DND-41 (cell line): ENCODE data around the gene RPH3AL.
"Not testable (repeated sequence)": the region's sequence is repeated elsewhere in the genome, so short reads cannot be mapped to it uniquely, and the experiment has no call there.

ENCODE experiments used
- ATAC-seq: fragments of 200-7000 bp; cut with Tn5 transposase; 3 replicates; pipeline ENCODE4 v1.9.1; 2021; ENCODE audit warnings: low read depth; ENCODE audit not compliant: insufficient read depth
- DNase-seq: peaks from one replicate; pipeline ENCODE4 v3.0.0-alpha.2; 2020
- H2AFZ ChIP-seq: 2 replicates; pipeline ENCODE4 v1.6.0; 2012; ENCODE audit warnings: low read depth, low read length
- H3K27ac ChIP-seq: 2 replicates; pipeline ENCODE4 v1.5.1; 2012; ENCODE audit warnings: low read length, inconsistent platforms
- H3K27me3 ChIP-seq: fragments of 200-600 bp; sonication (generic); 2 replicates; pipeline ENCODE4 v1.6.0; 2012; ENCODE audit warnings: low read length, mild to moderate bottlenecking, inconsistent platforms; ENCODE audit not compliant: insufficient read depth, poor library complexity
- H3K36me3 ChIP-seq: 2 replicates; pipeline ENCODE4 v1.5.1; 2012; ENCODE audit warnings: low read length, inconsistent platforms; ENCODE audit not compliant: insufficient read depth
- H3K4me1 ChIP-seq: 2 replicates; pipeline ENCODE4 v1.5.1; 2012; ENCODE audit warnings: mild to moderate bottlenecking, low read length; ENCODE audit not compliant: insufficient read depth
- H3K4me2 ChIP-seq: 2 replicates; pipeline ENCODE4 v1.6.0; 2012; ENCODE audit warnings: mild to moderate bottlenecking, moderate library complexity, low read length, inconsistent platforms; ENCODE audit not compliant: insufficient read depth
- H3K4me3 ChIP-seq, 2 experiments: fragments of 200-600 bp in 1 of 2; shearing (Covaris generic) in 1 of 2; 2 replicates each; pipeline ENCODE4 v1.5.1; 2012 to 2016; ENCODE audit warnings: inconsistent platforms in 2 of 2, low read length in 2 of 2, mild to moderate bottlenecking in 2 of 2, low read depth in 1 of 2, moderate library complexity in 1 of 2
- H3K79me2 ChIP-seq: 2 replicates; pipeline ENCODE4 v1.6.0; 2012; ENCODE audit warnings: low read length, inconsistent platforms; ENCODE audit not compliant: insufficient read depth
- H3K9ac ChIP-seq: 2 replicates; pipeline ENCODE4 v1.6.0; 2012; ENCODE audit warnings: low read depth, mild to moderate bottlenecking, inconsistent platforms, low read length, moderate library complexity
- H3K9me3 ChIP-seq: 2 replicates; pipeline ENCODE4 v1.5.1; 2012; ENCODE audit warnings: low read length, moderate library complexity, mild to moderate bottlenecking, inconsistent platforms; ENCODE audit not compliant: insufficient read depth, severe bottlenecking
- H4K20me1 ChIP-seq: 2 replicates; pipeline ENCODE4 v1.6.0; 2012; ENCODE audit warnings: low read length; ENCODE audit not compliant: insufficient read depth
- CTCF ChIP-seq: IDR thresholded peaks from 2 replicates; pipeline ENCODE4 v1.5.1; 2012; ENCODE audit warnings: borderline replicate concordance, low read length, moderate library complexity, mild to moderate bottlenecking; ENCODE audit not compliant: poor library complexity, severe bottlenecking; ENCODE audit errors: extremely low read depth
- EZH2 ChIP-seq: IDR thresholded peaks from 3 replicates; pipeline ENCODE4 v1.6.1; 2012; ENCODE audit warnings: borderline replicate concordance, low read depth, mild to moderate bottlenecking, moderate library complexity, low read length, inconsistent platforms; ENCODE audit not compliant: severe bottlenecking

Gene RPH3AL

GRCh38 chr17:199806-200545 is 152.6 kb downstream of the RPH3AL start:
- DNase-seq (no peak), ATAC-seq (no peak)
- Histone ChIP-seq H3K36me3 (no peaks in the 10 kb centered on the region), H3K9ac (no peak overlapping the region), H3K4me3 (no peak overlapping the region), H3K9me3 (no peaks in the 10 kb centered on the region), H2AFZ (no peak overlapping the region), H3K27ac (no peak overlapping the region), H3K27me3 (no peaks in the 10 kb centered on the region), H3K79me2 (no peaks in the 10 kb centered on the region), H3K4me1 (no peaks in the 10 kb centered on the region), H4K20me1 (no peaks in the 10 kb centered on the region), H3K4me2 (no peak overlapping the region)
- TF ChIP-seq EZH2 (no peak), CTCF (no peak)

DNA sequence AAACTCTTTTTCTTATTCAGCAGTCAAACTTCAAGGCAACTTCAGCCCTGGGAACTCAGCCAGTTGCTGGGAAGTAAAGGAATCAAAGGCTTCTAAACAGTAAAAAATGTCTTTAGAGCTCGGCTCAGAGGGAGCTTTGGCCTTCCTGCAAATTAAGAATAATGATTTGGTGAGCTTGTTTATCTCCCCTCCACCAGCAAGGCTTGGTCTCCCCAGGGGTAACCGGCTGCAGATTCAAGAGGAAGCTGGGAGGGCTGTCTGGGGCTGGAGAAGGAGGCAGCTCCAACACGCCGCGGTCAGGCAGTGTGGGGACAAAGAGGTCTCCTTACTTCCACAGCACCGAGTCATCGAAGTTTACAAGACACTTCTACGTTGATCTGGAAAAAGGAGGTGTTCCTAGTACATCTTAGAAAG is 153.4 kb downstream of the RPH3AL start:
- H3K4me3 ChIP-seq, result no peak overlapping the region
- H2AFZ ChIP-seq, result no peak overlapping the region
- no peak for DNase-seq
- H3K4me2 ChIP-seq, result no peak overlapping the region
- H4K20me1 ChIP-seq, result no peaks in the 10 kb centered on the region
- no peaks in the 10 kb centered on the region for H3K27me3 ChIP-seq
- no peaks in the 10 kb centered on the region for H3K9me3 ChIP-seq
- no peaks in the 10 kb centered on the region for H3K4me1 ChIP-seq
- no peak overlapping the region for H3K9ac ChIP-seq
- H3K36me3 ChIP-seq, result no peaks in the 10 kb centered on the region
- no peak for ATAC-seq
- H3K27ac ChIP-seq, result no peak overlapping the region
- H3K79me2 ChIP-seq, result no peaks in the 10 kb centered on the region
- no peak for TF ChIP-seq EZH2
- TF ChIP-seq CTCF, result no peak

GRCh38 chr17:198225-198624 is 154.4 kb downstream of the RPH3AL start:
- not testable (repeated sequence) for H3K79me2 ChIP-seq, ATAC-seq, H3K4me2 ChIP-seq, H3K4me1 ChIP-seq, H3K9ac ChIP-seq, H3K27ac ChIP-seq, H4K20me1 ChIP-seq, H3K4me3 ChIP-seq, H2AFZ ChIP-seq, H3K9me3 ChIP-seq, H3K27me3 ChIP-seq, DNase-seq, H3K36me3 ChIP-seq

GRCh38 chr17:197352-197751 is 155.3 kb downstream of the RPH3AL start:
- Histone ChIP-seq H3K9ac (no peak overlapping the region), H3K79me2 (no peaks in the 10 kb centered on the region), H2AFZ (no peak overlapping the region), H3K36me3 (no peaks in the 10 kb centered on the region), H3K4me1 (no peaks in the 10 kb centered on the region), H3K9me3 (peaks cover 3% of the 10 kb centered on the region), H4K20me1 (no peaks in the 10 kb centered on the region), H3K27me3 (no peaks in the 10 kb centered on the region), H3K27ac (no peak overlapping the region), H3K4me3 (no peak overlapping the region), H3K4me2 (no peak overlapping the region)
- ATAC-seq, result no peak
- TF ChIP-seq CTCF (no peak), EZH2 (no peak)
- no peak for DNase-seq
